T-helper 2 cell (primary cell): ENCODE data around the gene NUP93.
"Not testable (repeated sequence)": the region's sequence is repeated elsewhere in the genome, so short reads cannot be mapped to it uniquely, and the experiment has no call there.

Experiments
- DNase-seq, 5 experiments: peaks; one replicate each; pipeline versions ENCODE4 v3.0.0 to v3.0.0-alpha.2; 2012 to 2022

Gene NUP93

DNA sequence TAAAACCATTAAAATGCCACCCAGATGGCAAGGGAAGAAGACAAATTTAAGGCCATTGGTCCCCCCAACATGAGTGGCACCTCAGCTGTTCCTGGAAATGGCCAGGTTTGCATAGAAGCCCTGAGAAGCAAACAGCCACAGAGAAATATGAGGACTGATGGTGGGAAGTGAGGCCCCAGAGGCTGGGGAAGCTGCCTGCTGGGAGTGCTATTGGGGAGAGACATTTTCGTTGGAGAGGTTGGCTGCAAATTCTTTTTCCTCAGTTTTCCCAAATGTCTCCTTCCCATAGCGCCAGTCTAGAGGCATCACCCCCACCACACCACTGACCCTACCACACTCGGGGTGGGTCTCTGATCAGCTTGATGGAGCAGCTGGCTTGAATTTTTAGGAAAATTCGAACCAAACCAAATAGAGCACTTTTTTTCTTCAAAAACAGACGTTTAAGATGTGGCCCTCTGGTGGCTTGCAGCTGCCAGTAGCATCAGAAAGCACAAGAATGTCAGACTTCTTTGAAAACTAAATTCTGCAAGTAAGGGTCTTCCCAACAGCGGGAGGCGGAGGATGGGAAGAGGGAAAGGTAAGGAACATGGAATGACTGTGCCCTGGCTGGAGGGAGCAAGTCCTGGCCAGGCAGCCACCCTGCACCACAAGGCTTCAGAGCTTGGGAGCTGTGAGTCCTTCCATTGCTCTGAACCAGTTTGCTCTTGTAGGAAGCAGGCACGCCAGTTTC, 121.9 kb downstream of the NUP93 start:
- peak in 1 of 5 experiments; percentile 50 for DNase-seq

- DNase-seq = no peak
Measured at GRCh38 chr16:56852401-56852730, 122.4 kb downstream of the NUP93 start.

- DNase-seq = no peak
Measured at GRCh38 chr16:56852968-56853367, 123.0 kb downstream of the NUP93 start.

GRCh38 chr16:56855201-56855600, 125.3 kb downstream of the NUP93 start:
- no peak for DNase-seq

- no peak for DNase-seq
Measured at GRCh38 chr16:56855946-56856345, 126.0 kb downstream of the NUP93 start.

DNA sequence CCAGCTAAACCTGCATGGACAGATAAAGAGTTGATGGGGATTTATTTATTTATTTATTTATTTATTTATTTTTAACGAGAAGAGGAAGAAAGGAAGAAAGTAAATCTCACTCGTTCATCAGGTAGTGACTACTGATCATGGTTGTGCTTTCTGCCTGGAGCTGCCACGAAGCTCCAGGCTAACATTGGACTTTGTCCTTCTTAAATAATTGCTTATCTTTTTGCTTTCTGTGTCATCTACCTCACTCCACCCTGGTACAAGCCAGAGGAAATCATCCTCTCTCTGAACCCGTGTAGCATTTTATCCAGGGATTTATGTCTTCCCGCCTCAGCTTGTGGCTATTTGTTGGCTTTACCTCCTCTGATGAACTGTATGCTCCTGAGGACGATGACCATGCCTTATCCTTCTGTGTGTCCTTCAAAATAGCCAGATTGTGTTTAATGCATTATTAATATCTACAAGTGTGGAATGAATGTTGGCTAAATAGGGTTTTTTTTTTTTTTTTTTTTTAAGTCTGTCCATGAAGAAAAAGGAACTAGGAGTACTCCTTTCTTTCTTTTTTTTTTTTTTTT, 127.0 kb downstream of the NUP93 start:
- DNase-seq = no peak

- no peak for DNase-seq
Measured at GRCh38 chr16:56858374-56858773, 128.4 kb downstream of the NUP93 start.

DNA sequence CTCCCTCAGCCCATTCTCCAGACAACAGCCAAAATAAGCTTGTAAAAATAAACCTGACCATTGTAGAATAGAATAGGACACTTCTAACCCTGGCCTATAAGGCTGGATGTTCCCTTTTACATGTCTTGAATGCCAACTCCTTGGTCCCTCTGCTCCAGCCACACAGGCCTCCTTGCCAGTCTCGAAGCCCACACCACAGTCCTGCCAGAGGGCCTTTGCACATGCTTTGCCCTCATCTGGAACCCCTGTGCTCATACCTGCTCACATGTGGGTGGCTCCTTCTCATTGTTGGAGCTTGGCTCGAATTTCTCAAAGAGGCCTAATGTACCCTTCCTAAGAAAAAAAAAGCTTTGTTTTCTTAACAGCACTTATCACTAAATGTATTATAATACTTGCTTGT, 129.7 kb downstream of the NUP93 start:
- DNase-seq = no peak

- peak in 3 of 5 experiments; percentile 45 to 94 (median 46) for DNase-seq
Measured at GRCh38 chr16:56860226-56861020, 130.5 kb downstream of the NUP93 start.

DNA sequence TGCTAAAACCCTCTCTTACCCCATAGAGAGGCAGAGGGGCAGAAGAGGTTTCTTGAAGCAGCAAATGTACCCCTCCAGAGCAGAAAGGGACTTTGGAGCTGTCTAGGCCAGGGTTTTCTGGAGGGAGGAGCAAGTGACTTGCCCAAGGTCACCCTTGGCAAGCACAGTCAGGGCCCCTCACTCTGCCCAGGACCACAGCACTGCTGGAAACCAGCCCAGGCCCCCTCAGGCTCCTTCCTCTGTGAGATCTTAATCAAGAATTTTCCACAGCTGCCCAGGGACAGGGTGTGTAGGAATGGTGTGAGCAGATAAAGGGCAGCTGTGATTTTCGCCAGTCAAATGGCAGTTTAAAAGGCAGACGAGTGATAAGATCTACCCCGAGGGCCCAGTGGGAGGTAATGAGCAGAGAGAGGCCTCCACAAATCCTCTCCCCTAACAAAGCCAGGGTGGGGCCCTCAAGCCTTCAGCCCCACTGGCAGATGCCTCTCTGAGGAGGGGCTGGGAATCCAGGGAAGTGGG, 131.2 kb downstream of the NUP93 start:
- DNase-seq = peak in 1 of 5 experiments; percentile 55

- no peak for DNase-seq
Measured at GRCh38 chr16:56861756-56862155, 131.8 kb downstream of the NUP93 start.

GRCh38 chr16:56862776-56863175, 132.8 kb downstream of the NUP93 start:
- peak in 2 of 5 experiments; percentile 17 to 51 for DNase-seq

DNA sequence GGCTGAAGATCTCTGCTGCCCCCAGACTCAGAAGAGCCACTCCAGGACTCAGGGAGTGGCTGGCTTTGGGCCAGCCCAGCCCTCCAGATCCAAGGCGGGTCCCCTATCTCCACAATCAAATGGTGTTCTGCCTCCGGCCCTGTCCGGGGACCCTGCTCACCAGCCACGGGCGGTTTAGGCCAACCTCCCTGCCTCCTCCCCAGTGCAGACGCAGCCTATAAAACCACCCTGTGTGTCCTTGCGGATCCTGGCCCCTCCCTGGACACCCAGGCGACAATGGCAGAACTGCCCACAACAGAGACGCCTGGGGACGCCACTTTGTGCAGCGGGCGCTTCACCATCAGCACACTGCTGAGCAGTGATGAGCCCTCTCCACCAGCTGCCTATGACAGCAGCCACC, 135.0 kb downstream of the NUP93 start, which contains the start of gene SLC12A3:
TSS of gene SLC12A3 (plus strand) at position 248 of the 400 bp plus-strand sequence. CDS start at position 277, 29 bp downstream.
- no peak for DNase-seq

DNA sequence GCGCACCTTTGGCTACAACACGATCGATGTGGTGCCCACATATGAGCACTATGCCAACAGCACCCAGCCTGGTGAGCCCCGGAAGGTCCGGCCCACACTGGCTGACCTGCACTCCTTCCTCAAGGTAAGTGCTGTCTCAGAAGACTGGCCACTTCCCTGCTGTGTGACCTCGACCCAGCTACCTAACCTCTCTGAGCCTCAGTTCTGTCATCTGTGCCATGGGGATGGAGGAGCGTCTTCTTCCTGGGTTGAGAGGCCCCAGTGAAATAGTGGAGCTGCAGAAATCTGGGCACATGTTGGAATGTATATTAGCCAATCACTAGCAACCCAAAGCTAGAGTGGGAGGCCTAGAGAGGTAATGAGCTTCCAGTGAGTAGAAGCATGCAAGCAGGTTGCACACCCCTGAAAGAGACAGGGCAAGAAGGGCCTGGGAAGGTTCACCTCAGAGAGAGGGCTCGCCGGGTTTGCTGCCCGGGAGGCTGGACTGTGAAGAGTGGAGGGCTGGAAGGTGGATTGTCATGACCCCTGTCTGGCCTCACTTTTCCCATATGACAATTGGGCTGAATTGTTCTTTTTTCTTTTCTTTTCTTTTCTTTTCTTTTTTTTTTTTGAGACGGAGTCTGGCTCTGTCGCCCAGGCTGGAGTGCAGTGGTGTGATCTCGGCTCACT, 135.6 kb downstream of the NUP93 start:
- no peak for DNase-seq

- peak in 3 of 5 experiments; percentile 9 to 66 (median 28) for DNase-seq
Measured at GRCh38 chr16:56866955-56867830, 137.3 kb downstream of the NUP93 start.

DNA sequence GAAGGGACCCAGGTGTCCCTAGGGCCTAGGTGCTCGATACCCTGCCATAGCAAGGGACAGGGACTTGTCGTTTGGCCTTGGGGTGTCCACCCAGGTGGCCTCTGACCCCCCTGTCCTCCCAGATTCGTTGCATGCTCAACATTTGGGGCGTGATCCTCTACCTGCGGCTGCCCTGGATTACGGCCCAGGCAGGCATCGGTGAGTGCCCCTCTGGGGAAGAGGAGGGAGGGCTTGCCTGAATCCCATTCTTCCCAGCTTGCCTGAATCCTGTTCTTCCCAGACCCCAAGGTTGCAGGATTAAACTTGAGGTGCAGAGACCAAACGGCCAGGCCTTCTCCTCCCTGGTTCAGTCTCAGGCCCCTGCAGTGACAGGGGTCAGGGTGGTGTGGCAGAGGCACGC, 138.2 kb downstream of the NUP93 start:
- no peak for DNase-seq

DNA sequence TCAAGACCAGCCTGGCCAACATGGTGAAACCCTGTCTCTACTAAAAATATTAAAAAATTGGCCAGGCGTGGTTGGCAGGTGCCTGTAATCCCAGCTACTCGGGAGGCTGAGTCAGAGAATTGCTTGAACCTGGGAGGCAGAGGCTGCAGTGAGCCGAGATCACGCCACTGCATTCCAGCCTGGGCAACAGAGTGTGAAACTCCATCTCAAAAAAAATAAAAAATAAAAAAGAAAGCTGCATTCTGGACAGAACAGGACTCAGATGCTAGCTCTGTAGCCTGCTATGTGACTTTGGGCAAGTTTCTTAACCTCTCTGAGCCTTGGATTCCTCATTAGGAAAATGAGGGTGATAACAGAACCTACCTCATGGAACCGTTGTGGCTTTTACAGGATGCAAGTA, 138.8 kb downstream of the NUP93 start:
- DNase-seq = not testable (repeated sequence)

- DNase-seq = peak in 2 of 5 experiments; percentile 9 to 63
Measured at GRCh38 chr16:56869513-56870275, 139.8 kb downstream of the NUP93 start.

GRCh38 chr16:56870276-56870888, 140.5 kb downstream of the NUP93 start:
- DNase-seq = no peak

GRCh38 chr16:56871172-56871593, 141.3 kb downstream of the NUP93 start:
- no peak for DNase-seq
